ENCODE data around the gene TMC7.

Gene TMC7

GRCh38 chr16:19073344-19073743 lies 89.6 kb downstream of the TMC7 start:
- TF ChIP-seq POLR2AphosphoS5 (IDR thresholded peaks at IDR 0.05; ENCODE audit: borderline replicate concordance, low read depth, low read length) (no peak), FOXP2 (optimal IDR thresholded peaks at IDR 0.05; ENCODE audit: control extremely low read depth, extremely low read length, insufficient read depth) (no peak), EZH2 (IDR thresholded peaks at IDR 0.05) (no peak)
- DNase-seq (ENCODE audit: low read depth, low spot score), result no peak
- Histone ChIP-seq H3K9ac (ENCODE audit: insufficient read length) (no peak overlapping the region), H3K4me3 (no peak overlapping the region), H3K27ac (no peak overlapping the region), H3K9me3 (ENCODE audit: low read depth, low read length) (no peaks in the 10 kb centered on the region), H3K36me3 (ENCODE audit: insufficient read depth, low read length) (peaks cover 7% of the 10 kb centered on the region; the same call in 1 of the 2 replicates)

- TF ChIP-seq EZH2 (IDR thresholded peaks at IDR 0.05), result no peak
- TF ChIP-seq POLR2AphosphoS5 (IDR thresholded peaks at IDR 0.05; ENCODE audit: borderline replicate concordance, low read depth, low read length), result no peak
- TF ChIP-seq FOXP2 (optimal IDR thresholded peaks at IDR 0.05; ENCODE audit: control extremely low read depth, extremely low read length, insufficient read depth), result no peak
- DNase-seq (ENCODE audit: low read depth, low spot score), result no peak
- Histone ChIP-seq H3K36me3 (ENCODE audit: insufficient read depth, low read length) (peaks cover 9% of the 10 kb centered on the region; the same call in 1 of the 2 replicates), H3K27ac (no peak overlapping the region), H3K9ac (ENCODE audit: insufficient read length) (no peak overlapping the region), H3K4me3 (no peak overlapping the region), H3K9me3 (ENCODE audit: low read depth, low read length) (no peaks in the 10 kb centered on the region)
Measured at GRCh38 chr16:19073863-19074262, 90.1 kb downstream of the TMC7 start.

- H3K4me3 ChIP-seq, result no peak overlapping the region
- TF ChIP-seq EZH2 (IDR thresholded peaks at IDR 0.05) (no peak), FOXP2 (optimal IDR thresholded peaks at IDR 0.05; ENCODE audit: control extremely low read depth, extremely low read length, insufficient read depth) (no peak), POLR2AphosphoS5 (IDR thresholded peaks at IDR 0.05; ENCODE audit: borderline replicate concordance, low read depth, low read length) (no peak)
- H3K9me3 ChIP-seq (ENCODE audit: low read depth, low read length), result no peaks in the 10 kb centered on the region
- H3K36me3 ChIP-seq (ENCODE audit: insufficient read depth, low read length), result peaks cover 12% of the 10 kb centered on the region; the same call in 1 of the 2 replicates
- H3K27ac ChIP-seq, result no peak overlapping the region
- H3K9ac ChIP-seq (ENCODE audit: insufficient read length), result no peak overlapping the region
- DNase-seq (ENCODE audit: low read depth, low spot score), result no peak
Measured at GRCh38 chr16:19075511-19075910, 91.8 kb downstream of the TMC7 start.

- Histone ChIP-seq H3K36me3 (ENCODE audit: insufficient read depth, low read length) (peaks cover 14% of the 10 kb centered on the region), H3K9me3 (ENCODE audit: low read depth, low read length) (no peaks in the 10 kb centered on the region), H3K9ac (ENCODE audit: insufficient read length) (no peak overlapping the region), H3K27ac (no peak overlapping the region), H3K4me3 (no peak overlapping the region)
- TF ChIP-seq EZH2 (IDR thresholded peaks at IDR 0.05) (no peak), FOXP2 (optimal IDR thresholded peaks at IDR 0.05; ENCODE audit: control extremely low read depth, extremely low read length, insufficient read depth) (no peak)
- DNase-seq (ENCODE audit: low read depth, low spot score), result no peak
Measured at GRCh38 chr16:19077879-19078278, 94.1 kb downstream of the TMC7 start.

- Histone ChIP-seq H3K9ac (ENCODE audit: insufficient read length) (no peak overlapping the region), H3K36me3 (ENCODE audit: insufficient read depth, low read length) (peaks cover 14% of the 10 kb centered on the region), H3K4me3 (no peak overlapping the region), H3K9me3 (ENCODE audit: low read depth, low read length) (no peaks in the 10 kb centered on the region), H3K27ac (no peak overlapping the region)
- DNase-seq (ENCODE audit: low read depth, low spot score), result no peak
- TF ChIP-seq FOXP2 (optimal IDR thresholded peaks at IDR 0.05; ENCODE audit: control extremely low read depth, extremely low read length, insufficient read depth), result no peak
- no peak for TF ChIP-seq EZH2 (IDR thresholded peaks at IDR 0.05)
- TF ChIP-seq POLR2AphosphoS5 (IDR thresholded peaks at IDR 0.05; ENCODE audit: borderline replicate concordance, low read depth, low read length), result no peak
Measured at GRCh38 chr16:19083670-19084069, 99.9 kb downstream of the TMC7 start.

DNA sequence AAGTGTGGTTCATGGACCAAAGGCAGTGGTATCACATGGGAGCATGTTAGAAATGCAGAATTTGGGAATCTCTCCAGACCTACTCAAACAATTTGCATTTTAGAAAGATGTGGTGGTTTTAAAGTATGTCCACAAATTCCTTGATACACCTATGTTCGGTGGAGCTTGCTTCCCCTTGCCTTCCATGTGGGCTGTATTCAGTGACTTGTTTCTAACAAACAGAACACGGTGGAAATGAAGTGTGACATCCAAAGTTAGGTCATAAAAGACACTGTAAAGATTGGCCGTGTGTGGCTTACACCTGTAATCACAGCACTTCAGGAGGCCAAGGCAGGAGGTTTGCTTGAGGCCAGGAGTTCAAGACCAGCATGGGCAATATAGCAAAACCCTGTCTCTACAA lies 100.4 kb downstream of the TMC7 start:
- H3K9ac ChIP-seq (ENCODE audit: insufficient read length), result no peak overlapping the region
- no peak overlapping the region for H3K4me3 ChIP-seq
- TF ChIP-seq EZH2 (IDR thresholded peaks at IDR 0.05), result no peak
- TF ChIP-seq POLR2AphosphoS5 (IDR thresholded peaks at IDR 0.05; ENCODE audit: borderline replicate concordance, low read depth, low read length), result no peak
- TF ChIP-seq FOXP2 (optimal IDR thresholded peaks at IDR 0.05; ENCODE audit: control extremely low read depth, extremely low read length, insufficient read depth), result no peak
- peaks cover 9% of the 10 kb centered on the region for H3K36me3 ChIP-seq (ENCODE audit: insufficient read depth, low read length)
- no peak overlapping the region for H3K27ac ChIP-seq
- no peak for DNase-seq (ENCODE audit: low read depth, low spot score)
- no peaks in the 10 kb centered on the region for H3K9me3 ChIP-seq (ENCODE audit: low read depth, low read length)

DNA sequence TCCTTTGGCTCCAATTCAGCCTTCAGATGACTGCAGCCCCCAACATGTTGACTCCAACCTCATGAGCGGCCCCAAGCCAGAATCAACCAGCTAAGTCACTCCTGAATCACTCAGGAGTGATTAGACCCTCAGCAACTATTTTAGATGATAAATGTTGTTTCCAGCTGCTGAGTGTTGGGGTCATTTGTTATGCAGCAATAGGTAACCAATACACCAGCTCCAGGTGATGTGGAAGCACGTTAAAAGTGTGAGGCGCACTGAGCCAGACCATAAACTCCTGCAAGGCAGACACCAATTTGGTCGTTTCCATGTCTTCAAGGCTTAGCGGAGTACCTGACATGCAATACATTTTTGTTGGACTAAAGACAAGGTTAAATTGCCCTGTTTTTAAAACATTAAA lies 101.1 kb downstream of the TMC7 start:
- Histone ChIP-seq H3K9me3 (ENCODE audit: low read depth, low read length) (no peaks in the 10 kb centered on the region), H3K27ac (no peak overlapping the region), H3K9ac (ENCODE audit: insufficient read length) (no peak overlapping the region), H3K4me3 (no peak overlapping the region), H3K36me3 (ENCODE audit: insufficient read depth, low read length) (peaks cover 9% of the 10 kb centered on the region)
- no peak for DNase-seq (ENCODE audit: low read depth, low spot score)
- TF ChIP-seq EZH2 (IDR thresholded peaks at IDR 0.05) (no peak), POLR2AphosphoS5 (IDR thresholded peaks at IDR 0.05; ENCODE audit: borderline replicate concordance, low read depth, low read length) (no peak), FOXP2 (optimal IDR thresholded peaks at IDR 0.05; ENCODE audit: control extremely low read depth, extremely low read length, insufficient read depth) (no peak)

DNA sequence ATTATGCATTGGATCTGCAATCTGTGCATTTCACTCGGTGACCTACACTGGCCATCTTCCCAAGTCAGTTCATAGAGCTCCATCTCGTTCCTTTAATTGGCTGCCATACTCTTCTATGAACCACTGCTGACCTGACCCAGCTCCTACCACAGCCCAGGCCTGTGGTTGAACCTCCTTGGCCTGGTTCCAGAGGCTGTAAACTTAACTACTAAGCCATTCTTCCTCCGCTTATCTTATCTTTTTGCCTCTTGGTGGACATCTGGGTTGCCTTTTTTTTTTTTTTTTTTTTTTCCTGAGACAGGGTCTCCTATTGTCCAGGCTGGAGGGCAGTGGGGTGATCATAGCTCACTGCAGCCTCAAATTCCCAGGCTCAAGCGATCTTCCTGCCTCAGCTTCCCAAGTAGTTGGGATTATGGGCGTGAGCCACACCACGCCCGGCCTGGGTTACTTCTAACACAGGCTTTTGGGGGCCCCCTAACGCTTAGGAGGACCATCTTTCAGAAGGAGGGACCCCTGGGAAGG lies 102.0 kb downstream of the TMC7 start:
- Histone ChIP-seq H3K9me3 (ENCODE audit: low read depth, low read length) (no peaks in the 10 kb centered on the region), H3K9ac (ENCODE audit: insufficient read length) (no peak overlapping the region), H3K27ac (no peak overlapping the region), H3K36me3 (ENCODE audit: insufficient read depth, low read length) (peaks cover 9% of the 10 kb centered on the region), H3K4me3 (peak overlapping the region; percentile 60)
- DNase-seq (ENCODE audit: low read depth, low spot score), result no peak
- no peak for TF ChIP-seq FOXP2 (optimal IDR thresholded peaks at IDR 0.05; ENCODE audit: control extremely low read depth, extremely low read length, insufficient read depth)
- no peak for TF ChIP-seq POLR2AphosphoS5 (IDR thresholded peaks at IDR 0.05; ENCODE audit: borderline replicate concordance, low read depth, low read length)
- no peak for TF ChIP-seq EZH2 (IDR thresholded peaks at IDR 0.05)

Measured in SK-N-MC (cell line).